GM23338 (cell line): ENCODE data around the gene PARD3. TPM values are rescaled to one million over a fixed set of nuclear protein-coding genes. Genes with fewer than 3 reads are reported as not detected.
A peak's percentile ranks its signal among the peaks of the same experiment; 100 is the strongest.

ENCODE experiments used
- ATAC-seq: fragments of 200-7000 bp; cut with Tn5 transposase; 3 replicates; pipeline ENCODE4 v1.9.1; 2020
- DNase-seq: peaks from one replicate; pipeline ENCODE4 v3.0.0-alpha.2; 2015; ENCODE audit warnings: low spot score
- H2AFZ ChIP-seq: fragments of 200-600 bp; sonication (generic); 2 replicates; pipeline ENCODE4 v1.8.0; 2016; ENCODE audit warnings: antibody characterized with exemption, mild to moderate bottlenecking, moderate library complexity
- H3F3A ChIP-seq: fragments of 200-600 bp; sonication (generic); replicated peaks from 2 replicates; pipeline ENCODE4 v1.8.0; 2017; ENCODE audit warnings: antibody characterized with exemption, mixed run types, low read depth
- H3K27ac ChIP-seq: fragments of 200-600 bp; sonication (generic); 2 replicates; pipeline ENCODE4 v1.6.1; 2016; ENCODE audit warnings: low read depth
- H3K27me3 ChIP-seq: fragments of 200-600 bp; sonication (generic); 2 replicates; pipeline ENCODE4 v1.8.0; 2016; ENCODE audit warnings: mild to moderate bottlenecking, mixed run types, moderate library complexity; ENCODE audit not compliant: insufficient read depth
- H3K36me3 ChIP-seq: fragments of 200-600 bp; sonication (generic); 2 replicates; pipeline ENCODE4 v1.8.0; 2016; ENCODE audit warnings: mild to moderate bottlenecking; ENCODE audit not compliant: insufficient read depth
- H3K4me1 ChIP-seq: fragments of 200-600 bp; sonication (generic); 2 replicates; pipeline ENCODE4 v1.8.0; 2016; ENCODE audit warnings: mild to moderate bottlenecking, moderate library complexity; ENCODE audit not compliant: insufficient read depth
- H3K4me2 ChIP-seq: fragments of 200-600 bp; sonication (generic); 2 replicates; pipeline ENCODE4 v1.7.1; 2017; ENCODE audit warnings: mixed run types
- H3K4me3 ChIP-seq: fragments of 200-600 bp; sonication (generic); 2 replicates; pipeline ENCODE4 v1.6.1; 2016; ENCODE audit warnings: mixed run types
- H3K79me2 ChIP-seq: fragments of 200-600 bp; sonication (generic); replicated peaks from 2 replicates; pipeline ENCODE4 v1.8.0; 2017; ENCODE audit warnings: mild to moderate bottlenecking; ENCODE audit not compliant: insufficient read depth
- H3K9me2 ChIP-seq: fragments of 200-600 bp; sonication (generic); 2 replicates; pipeline ENCODE4 v1.8.0; 2017; ENCODE audit not compliant: insufficient read depth
- H4K20me1 ChIP-seq: fragments of 200-600 bp; sonication (generic); replicated peaks from 2 replicates; pipeline ENCODE4 v1.8.0; 2017; ENCODE audit warnings: mild to moderate bottlenecking; ENCODE audit not compliant: insufficient read depth
- H3K27ac Mint-ChIP-seq: 2 replicates; pipeline ENCODE4 v1.8.0; 2020; ENCODE audit warnings: inconsistent platforms, mild to moderate bottlenecking, moderate library complexity, mixed read lengths
- H3K27me3 Mint-ChIP-seq: 3 replicates; pipeline ENCODE4 v1.8.0; 2022; ENCODE audit warnings: low read depth, mild to moderate bottlenecking, moderate library complexity, mixed read lengths, inconsistent platforms; ENCODE audit not compliant: insufficient read depth, poor library complexity
- H3K36me3 Mint-ChIP-seq: 3 replicates; pipeline ENCODE4 v1.8.0; 2021; ENCODE audit warnings: low read depth, mild to moderate bottlenecking, inconsistent platforms, moderate library complexity, mixed read lengths
- H3K4me1 Mint-ChIP-seq: 3 replicates; pipeline ENCODE4 v1.8.0; 2020; ENCODE audit warnings: mild to moderate bottlenecking, inconsistent platforms, mixed read lengths
- H3K4me3 Mint-ChIP-seq: 3 replicates; pipeline ENCODE4 v1.8.0; 2021; ENCODE audit warnings: moderate library complexity, mild to moderate bottlenecking, inconsistent platforms, mixed read lengths
- H3K9me3 Mint-ChIP-seq: 3 replicates; pipeline ENCODE4 v1.8.0; 2020; ENCODE audit warnings: moderate library complexity, mild to moderate bottlenecking, inconsistent platforms, mixed read lengths
- ETS1 ChIP-seq: IDR thresholded peaks from 2 replicates; pipeline ENCODE4 v1.6.1; 2016; ENCODE audit warnings: antibody characterized with exemption
- EZH2 ChIP-seq: fragments of 200-600 bp; sonication (generic); IDR thresholded peaks from one replicate; pipeline ENCODE4 v1.8.0; 2017; ENCODE audit warnings: antibody characterized with exemption, mild to moderate bottlenecking, low read depth; ENCODE audit not compliant: unreplicated experiment
- EZH2phosphoT487 ChIP-seq: fragments of 200-600 bp; sonication (generic); IDR thresholded peaks from one replicate; pipeline ENCODE4 v1.8.1; 2018; ENCODE audit warnings: antibody characterized with exemption; ENCODE audit not compliant: unreplicated experiment
- NANOG ChIP-seq: IDR thresholded peaks from 2 replicates; pipeline ENCODE4 v1.6.1; 2016; ENCODE audit warnings: antibody characterized with exemption, borderline replicate concordance
- POLR2AphosphoS5 ChIP-seq: IDR thresholded peaks from 2 replicates; pipeline ENCODE4 v1.6.1; 2016; ENCODE audit warnings: antibody characterized with exemption, low read depth
- ZNF462 ChIP-seq: fragments of 250-450 bp; sonication (Bioruptor Pico); IDR thresholded peaks from 2 replicates; pipeline ENCODE4 v1.5.0; 2020; ENCODE audit warnings: mild to moderate bottlenecking, moderate library complexity
- polyA plus RNA-seq: library from polyadenylated mRNA; unstranded; fragments of >200 nt; fragmentation: Nextera tagmentation; extraction: Ambion mirVana; gene quantifications from 2 replicates; pipeline ENCODE4 v1.2.1, GENCODE V29; 2016
- total RNA-seq: library from RNA; depleted of rRNA; stranded (reverse); fragments of >200 nt; shearing (Covaris generic); gene quantifications from 2 replicates; pipeline ENCODE4 v1.2.3, GENCODE V29; 2014

PARD3 gene
- total and polyA plus RNA-seq, 2 experiments from 2014 or later = 30.2 to 51.4 TPM

GRCh38 chr10:34578468-34578867, 236.6 kb downstream of the PARD3 start:
- ATAC-seq (peak; percentile 67), DNase-seq (no peak)
- Histone ChIP-seq H3K4me2 (no peak overlapping the region), H3K4me3 (no peak overlapping the region), H3K4me1 (peaks cover 26% of the 10 kb centered on the region), H4K20me1 (no peaks in the 10 kb centered on the region), H2AFZ (no peak overlapping the region), H3K27ac (no peak overlapping the region), H3K27me3 (no peaks in the 10 kb centered on the region), H3K79me2 (peaks cover 47% of the 10 kb centered on the region), H3F3A (0 out of 2 replicates have a peak, but pooled peaks cover 2% of the 10 kb centered on the region), H3K36me3 (no peaks in the 10 kb centered on the region), H3K9me2 (no peaks in the 10 kb centered on the region)
- Mint-ChIP-seq H3K4me1 (peaks cover 48% of the 10 kb centered on the region), H3K27me3 (peaks cover 6% of the 10 kb centered on the region), H3K9me3 (no peaks in the 10 kb centered on the region), H3K36me3 (no peaks in the 10 kb centered on the region; the same call in 2 of the 3 replicates), H3K4me3 (no peak overlapping the region), H3K27ac (no peak overlapping the region)
- TF ChIP-seq NANOG = no peak
- no peak for TF ChIP-seq ETS1
- no peak for TF ChIP-seq POLR2AphosphoS5
- no peak for TF ChIP-seq EZH2
- TF ChIP-seq EZH2phosphoT487 = no peak
- TF ChIP-seq ZNF462 (CRISPR knock-in tag) = no peak
